GM19035 (cell line): Measurements from ENCODE around the gene DYNC2H1.

Experiments
- ATAC-seq: cut with Tn5 transposase; IDR thresholded peaks from one replicate; pipeline ENCODE4 v1.9.1; 2021; ENCODE audit not compliant: unreplicated experiment

Gene DYNC2H1

DNA sequence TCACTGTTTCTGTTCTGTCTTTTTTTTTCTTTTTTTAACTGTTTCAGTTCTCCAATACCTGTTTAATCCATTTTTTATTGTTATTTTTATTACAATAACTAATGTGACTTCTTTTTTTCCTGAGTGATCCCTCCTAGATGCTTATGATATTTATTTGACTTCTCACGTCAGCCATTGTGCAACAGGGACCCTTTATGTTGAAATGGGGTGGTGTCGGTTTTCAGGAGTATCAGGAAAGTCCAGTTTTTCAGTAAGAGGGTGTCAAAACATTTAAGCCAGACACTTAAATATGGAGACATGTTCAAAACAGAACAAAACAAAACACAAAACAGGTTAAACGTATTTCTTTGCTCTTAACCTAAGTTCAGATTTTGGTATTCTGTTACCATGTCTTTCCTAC is 418.8 kb downstream of the DYNC2H1 start:
- no peak for ATAC-seq

DNA sequence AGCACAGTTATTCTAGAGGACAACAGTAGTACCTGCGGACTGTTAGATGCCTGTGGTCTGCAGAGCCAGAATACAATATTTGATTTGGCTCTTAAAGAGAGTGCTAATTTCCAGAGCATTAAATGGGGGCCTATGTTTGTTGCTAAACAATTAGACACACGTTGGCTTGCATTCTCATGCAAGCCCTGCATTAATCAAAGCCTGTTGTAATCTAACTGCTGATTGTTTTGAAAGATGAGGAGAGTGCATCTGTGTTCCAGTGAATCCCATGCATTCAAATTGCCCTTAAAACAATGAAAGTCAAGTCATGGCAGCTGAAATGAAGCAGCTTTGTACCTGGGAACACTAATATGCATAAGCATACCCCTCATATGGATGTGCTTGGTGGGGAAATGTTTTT is 419.4 kb downstream of the DYNC2H1 start:
- no peak for ATAC-seq

DNA sequence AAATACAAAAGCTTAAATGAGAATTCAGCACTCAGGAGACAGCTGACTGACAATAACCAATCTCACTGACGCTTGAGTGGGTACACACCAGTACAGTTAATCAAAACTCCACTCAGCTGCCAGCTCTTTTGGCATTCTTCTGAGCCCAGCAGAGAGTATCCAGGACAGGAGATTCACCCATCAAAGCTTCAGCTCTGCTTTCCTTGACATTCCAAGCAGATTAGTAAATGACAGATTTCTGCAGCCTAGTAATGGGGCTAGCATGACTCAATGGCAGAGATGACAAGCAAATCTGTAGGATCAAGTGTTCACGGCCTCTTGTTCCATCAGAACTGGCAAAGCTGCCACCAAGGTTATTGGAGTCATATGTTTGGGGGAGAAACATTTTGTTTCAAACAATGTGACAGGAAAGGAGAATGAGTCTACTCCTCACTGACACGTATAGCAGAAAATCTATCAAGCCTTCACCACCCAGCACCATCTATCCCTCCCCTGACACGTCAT is 420.0 kb downstream of the DYNC2H1 start:
- no peak for ATAC-seq
